Measurements from ENCODE around the gene PCYT2. TPM values are rescaled to one million over a fixed set of nuclear protein-coding genes. Genes with fewer than 3 reads are reported as not detected.

The PCYT2 gene
- total RNA-seq, 1 donor from 2014 or later, result 93.2 TPM

DNA sequence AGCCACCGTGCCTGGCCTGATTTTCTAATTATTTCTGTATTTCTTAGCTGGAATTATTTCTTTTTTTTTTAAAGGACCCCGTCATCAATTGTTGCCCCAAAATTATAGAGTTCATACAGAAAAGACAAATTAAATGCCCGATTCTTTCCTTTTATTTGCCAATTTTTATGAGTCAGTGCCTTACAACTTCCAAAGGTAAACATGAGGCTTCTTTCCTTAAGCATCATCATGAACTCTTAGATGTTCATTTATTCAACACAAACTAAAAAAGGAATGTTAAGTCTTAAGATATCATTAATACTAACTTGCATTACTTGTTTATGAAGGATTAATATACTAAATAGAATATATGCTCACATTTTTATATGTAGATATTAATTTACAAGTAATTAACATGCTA, 32.9 kb downstream of the PCYT2 start:
- no peak for TF ChIP-seq CTCF (IDR thresholded peaks at IDR 0.05; ENCODE audit: unreplicated experiment)
- DNase-seq (ENCODE audit: low spot score, unreplicated experiment), result no peak
- Mint-ChIP-seq H3K27me3 (no peaks in the 10 kb centered on the region), H3K27ac (no peak overlapping the region), H3K4me1 (ENCODE audit: low read depth) (no peaks in the 10 kb centered on the region), H3K4me3 (ENCODE audit: low read depth) (no peak overlapping the region), H3K36me3 (ENCODE audit: insufficient read depth) (peaks cover 12% of the 10 kb centered on the region), H3K9me3 (ENCODE audit: low read depth) (no peaks in the 10 kb centered on the region)

DNA sequence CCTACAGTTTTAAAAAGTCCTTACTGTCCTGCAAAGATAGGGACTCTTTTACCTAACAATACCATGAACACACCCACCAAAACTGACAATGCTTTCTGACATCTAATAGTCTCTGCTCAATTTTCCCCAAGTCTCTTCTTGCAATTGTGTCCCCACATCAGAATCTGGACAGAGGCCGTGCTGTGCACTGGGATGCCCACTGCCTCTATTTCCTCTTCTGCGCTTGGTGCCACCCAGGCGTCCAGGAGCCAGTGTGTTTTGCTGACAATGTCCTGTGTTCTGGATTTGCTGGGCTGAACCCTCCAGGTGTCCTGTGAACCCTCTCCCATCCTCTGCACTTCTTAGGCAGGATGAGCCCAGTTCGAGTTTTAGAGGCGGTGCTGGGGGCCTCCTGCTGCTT, 33.6 kb downstream of the PCYT2 start:
- H3K9me3 Mint-ChIP-seq (ENCODE audit: low read depth), result no peaks in the 10 kb centered on the region
- H3K27me3 Mint-ChIP-seq, result no peaks in the 10 kb centered on the region
- no peak for DNase-seq (ENCODE audit: low spot score, unreplicated experiment)
- H3K4me1 Mint-ChIP-seq (ENCODE audit: low read depth), result no peaks in the 10 kb centered on the region
- no peak overlapping the region for H3K27ac Mint-ChIP-seq
- H3K36me3 Mint-ChIP-seq (ENCODE audit: insufficient read depth), result peaks cover 12% of the 10 kb centered on the region
- no peak for TF ChIP-seq CTCF (IDR thresholded peaks at IDR 0.05; ENCODE audit: unreplicated experiment)
- no peak overlapping the region for H3K4me3 Mint-ChIP-seq (ENCODE audit: low read depth)

- H3K4me3 Mint-ChIP-seq (ENCODE audit: low read depth), result peak overlapping the region; percentile 85
- H3K9me3 Mint-ChIP-seq (ENCODE audit: low read depth), result no peaks in the 10 kb centered on the region
- DNase-seq (ENCODE audit: low spot score, unreplicated experiment), result peak; percentile 87
- H3K27ac Mint-ChIP-seq, result peak overlapping the region; percentile 95
- peaks cover 5% of the 10 kb centered on the region for H3K4me1 Mint-ChIP-seq (ENCODE audit: low read depth)
- H3K27me3 Mint-ChIP-seq, result no peaks in the 10 kb centered on the region
- peak; percentile 39 for TF ChIP-seq CTCF (IDR thresholded peaks at IDR 0.05; ENCODE audit: unreplicated experiment)
- H3K36me3 Mint-ChIP-seq (ENCODE audit: insufficient read depth), result peaks cover 3% of the 10 kb centered on the region
Measured at GRCh38 chr17:81871387-81872230, 39.6 kb downstream of the PCYT2 start.

DNA sequence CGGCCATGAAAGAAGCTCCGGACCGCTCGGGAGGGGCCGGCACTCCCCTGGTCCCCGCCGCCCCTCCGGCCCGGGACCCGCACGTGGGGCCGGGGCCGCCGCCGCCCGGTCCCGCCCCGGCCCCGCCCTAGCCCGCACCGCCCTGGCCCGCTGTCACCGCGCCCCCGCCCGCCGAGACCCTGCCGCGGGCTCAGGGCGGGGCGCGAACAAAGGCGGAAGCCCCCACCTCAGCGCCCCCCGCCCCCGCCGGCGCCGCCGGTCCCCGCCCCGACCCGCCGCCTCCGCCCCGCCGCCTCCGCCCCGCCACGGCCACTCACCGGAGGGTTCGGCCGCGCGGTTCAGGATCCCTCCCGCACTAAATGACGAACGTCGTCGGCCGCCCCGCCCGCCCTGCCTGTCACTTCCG, 40.2 kb downstream of the PCYT2 start, which contains the start of gene ARHGDIA:
Gene ARHGDIA (minus strand): TSS at position 357 of the 406 bp plus-strand sequence. CDS start 1,407 bp downstream, outside the sequence.
- no peaks in the 10 kb centered on the region for H3K27me3 Mint-ChIP-seq
- H3K9me3 Mint-ChIP-seq (ENCODE audit: low read depth), result no peaks in the 10 kb centered on the region
- DNase-seq (ENCODE audit: low spot score, unreplicated experiment), result no peak
- peak within 1 kb of the TSS; percentile 95 for H3K27ac Mint-ChIP-seq
- H3K4me1 Mint-ChIP-seq (ENCODE audit: low read depth), result peaks cover 5% of the 10 kb centered on the region
- no peak for TF ChIP-seq CTCF (IDR thresholded peaks at IDR 0.05; ENCODE audit: unreplicated experiment)
- H3K36me3 Mint-ChIP-seq (ENCODE audit: insufficient read depth), result peaks cover 3% of the 10 kb centered on the region
- H3K4me3 Mint-ChIP-seq (ENCODE audit: low read depth), result peak within 1 kb of the TSS; percentile 85

- no peaks in the 10 kb centered on the region for H3K9me3 Mint-ChIP-seq (ENCODE audit: low read depth)
- peaks cover 5% of the 10 kb centered on the region for H3K4me1 Mint-ChIP-seq (ENCODE audit: low read depth)
- peak overlapping the region; percentile 79 for H3K4me3 Mint-ChIP-seq (ENCODE audit: low read depth)
- TF ChIP-seq CTCF (IDR thresholded peaks at IDR 0.05; ENCODE audit: unreplicated experiment), result no peak
- no peaks in the 10 kb centered on the region for H3K27me3 Mint-ChIP-seq
- peaks cover 3% of the 10 kb centered on the region for H3K36me3 Mint-ChIP-seq (ENCODE audit: insufficient read depth)
- no peak for DNase-seq (ENCODE audit: low spot score, unreplicated experiment)
- H3K27ac Mint-ChIP-seq, result peak overlapping the region; percentile 89
Measured at GRCh38 chr17:81870131-81870980, 40.8 kb downstream of the PCYT2 start.
